GM23248 (cell line): ENCODE data around the gene LRRC1. TPM values are rescaled to one million over a fixed set of nuclear protein-coding genes. Genes with fewer than 3 reads are reported as not detected.
A peak's percentile ranks its signal among the peaks of the same experiment; 100 is the strongest.

ENCODE experiments used
- DNase-seq: peaks from one replicate; pipeline ENCODE4 v3.0.0-alpha.2; 2015
- H2AFZ ChIP-seq: fragments of 200-600 bp; sonication (generic); 2 replicates; pipeline ENCODE4 v1.6.1; 2016; ENCODE audit warnings: antibody characterized with exemption
- H3F3A ChIP-seq: fragments of 200-600 bp; sonication (generic); 2 replicates; pipeline ENCODE4 v1.6.1; 2016; ENCODE audit warnings: mild to moderate bottlenecking, antibody characterized with exemption, mixed run types; ENCODE audit not compliant: insufficient read depth
- H3K27ac ChIP-seq: fragments of 200-600 bp; sonication (generic); 2 replicates; pipeline ENCODE4 v1.5.1; 2016; ENCODE audit warnings: mild to moderate bottlenecking
- H3K27me3 ChIP-seq: fragments of 200-600 bp; sonication (generic); replicated peaks from 2 replicates; pipeline ENCODE4 v1.6.1; 2016; ENCODE audit warnings: mild to moderate bottlenecking; ENCODE audit not compliant: insufficient read depth
- H3K36me3 ChIP-seq: fragments of 200-600 bp; sonication (generic); 2 replicates; pipeline ENCODE4 v1.6.1; 2016; ENCODE audit warnings: low read depth, mild to moderate bottlenecking
- H3K4me1 ChIP-seq: fragments of 200-600 bp; sonication (generic); 2 replicates; pipeline ENCODE4 v1.6.1; 2016; ENCODE audit warnings: mild to moderate bottlenecking; ENCODE audit not compliant: insufficient read depth
- H3K4me2 ChIP-seq: fragments of 200-600 bp; sonication (generic); one replicate; pipeline ENCODE4 v1.6.1; 2016; ENCODE audit warnings: mild to moderate bottlenecking; ENCODE audit not compliant: unreplicated experiment
- H3K4me3 ChIP-seq: fragments of 200-600 bp; sonication (generic); 2 replicates; pipeline ENCODE4 v1.5.1; 2016; ENCODE audit warnings: mild to moderate bottlenecking
- H3K79me2 ChIP-seq: fragments of 200-600 bp; sonication (generic); 2 replicates; pipeline ENCODE4 v1.6.1; 2016; ENCODE audit warnings: mild to moderate bottlenecking; ENCODE audit not compliant: insufficient read depth
- H3K9ac ChIP-seq: fragments of 200-600 bp; sonication (generic); 2 replicates; pipeline ENCODE4 v1.6.1; 2016; ENCODE audit warnings: mild to moderate bottlenecking
- H3K9me2 ChIP-seq: fragments of 200-600 bp; sonication (generic); 2 replicates; pipeline ENCODE4 v1.6.1; 2016; ENCODE audit warnings: mixed run types, mild to moderate bottlenecking, moderate library complexity; ENCODE audit not compliant: insufficient read depth
- H3K9me3 ChIP-seq: fragments of 200-600 bp; sonication (generic); one replicate; pipeline ENCODE4 v1.6.1; 2017; ENCODE audit warnings: low read depth
- H4K20me1 ChIP-seq: fragments of 200-600 bp; sonication (generic); 2 replicates; pipeline ENCODE4 v1.6.0; 2016; ENCODE audit not compliant: insufficient read depth
- EZH2 ChIP-seq: fragments of 200-600 bp; sonication (generic); IDR thresholded peaks from 2 replicates; pipeline ENCODE4 v1.6.1; 2018; ENCODE audit warnings: antibody characterized with exemption, mild to moderate bottlenecking; ENCODE audit not compliant: insufficient read depth, poor library complexity, severe bottlenecking
- EZH2phosphoT487 ChIP-seq: fragments of 200-600 bp; sonication (generic); IDR thresholded peaks from 2 replicates; pipeline ENCODE4 v1.6.1; 2018; ENCODE audit warnings: antibody characterized with exemption, moderate library complexity, mild to moderate bottlenecking, low read depth; ENCODE audit not compliant: insufficient read depth
- WGBS, 2 experiments: methylation state at CpG; one replicate each; pipeline ENCODE4 v1.1.6; 2015 to 2017; ENCODE audit warnings: low lambda C conversion rate in 2 of 2, low coverage in 1 of 2; ENCODE audit errors: missing lambda C conversion rate in 2 of 2; 5-methylcytosine and 5-hydroxymethylcytosine counted together
- in situ Hi-C: fragments of 300-500 bp; cut with MboI; formaldehyde crosslinking; loops from 2 replicates; pipeline ENCODE4 v1.15.0; 2020
- polyA plus RNA-seq: library from polyadenylated mRNA; unstranded; fragments of >200 nt; fragmentation: Nextera tagmentation; extraction: Ambion mirVana; gene quantifications from 2 replicates; pipeline ENCODE4 v1.2.1, GENCODE V29; 2016
- total RNA-seq: library from RNA; depleted of rRNA; stranded (reverse); fragments of >200 nt; shearing (Covaris generic); gene quantifications from 2 replicates; pipeline ENCODE4 v1.2.3, GENCODE V29; 2014

Gene LRRC1
- total and polyA plus RNA-seq, 2 experiments from 2014 or later, result 3.6 to 5.6 TPM

GRCh38 chr6:53858913-53859312, 64.1 kb downstream of the LRRC1 start:
- H3F3A ChIP-seq, result peaks cover 11% of the 10 kb centered on the region
- no peaks in the 10 kb centered on the region for H3K9me2 ChIP-seq
- no peak overlapping the region for H3K27ac ChIP-seq
- no peak for DNase-seq
- peaks cover 12% of the 10 kb centered on the region for H3K4me1 ChIP-seq
- WGBS, 2 experiments, result 45 to 52% methylated on average over 3 of the region's 3 CpGs
- no peaks in the 10 kb centered on the region for H3K79me2 ChIP-seq
- H3K9me3 ChIP-seq, result no peaks in the 10 kb centered on the region
- H2AFZ ChIP-seq, result no peak overlapping the region
- H4K20me1 ChIP-seq, result no peaks in the 10 kb centered on the region
- no peaks in the 10 kb centered on the region for H3K36me3 ChIP-seq
- H3K9ac ChIP-seq, result no peak overlapping the region
- in situ Hi-C loops, result no loop called here
- no peaks in the 10 kb centered on the region for H3K27me3 ChIP-seq
- no peak overlapping the region for H3K4me3 ChIP-seq
- TF ChIP-seq EZH2 (no peak), EZH2phosphoT487 (no peak)
- no peak overlapping the region for H3K4me2 ChIP-seq

GRCh38 chr6:53860511-53860910, 65.7 kb downstream of the LRRC1 start:
- Histone ChIP-seq H2AFZ (no peak overlapping the region), H3K27me3 (no peaks in the 10 kb centered on the region), H3K27ac (no peak overlapping the region), H3K4me1 (peaks cover 12% of the 10 kb centered on the region), H4K20me1 (no peaks in the 10 kb centered on the region), H3K9me3 (no peaks in the 10 kb centered on the region), H3K9me2 (no peaks in the 10 kb centered on the region), H3K9ac (no peak overlapping the region), H3K4me3 (no peak overlapping the region), H3F3A (peaks cover 11% of the 10 kb centered on the region), H3K79me2 (no peaks in the 10 kb centered on the region), H3K36me3 (no peaks in the 10 kb centered on the region), H3K4me2 (no peak overlapping the region)
- in situ Hi-C loops, result no loop called here
- TF ChIP-seq EZH2, result no peak
- no peak for TF ChIP-seq EZH2phosphoT487
- no peak for DNase-seq
- 97 to 99% methylated on average over 2 of the region's 2 CpGs for WGBS, 2 experiments

GRCh38 chr6:53861518-53861917, 66.7 kb downstream of the LRRC1 start:
- Histone ChIP-seq H3K9me2 (no peaks in the 10 kb centered on the region), H3K79me2 (no peaks in the 10 kb centered on the region), H3K4me3 (no peak overlapping the region), H3K9me3 (no peaks in the 10 kb centered on the region), H3K4me2 (no peak overlapping the region), H3K4me1 (peaks cover 12% of the 10 kb centered on the region), H3K27ac (no peak overlapping the region), H3F3A (peaks cover 11% of the 10 kb centered on the region), H3K9ac (no peak overlapping the region), H4K20me1 (no peaks in the 10 kb centered on the region), H3K27me3 (no peaks in the 10 kb centered on the region), H2AFZ (no peak overlapping the region), H3K36me3 (no peaks in the 10 kb centered on the region)
- in situ Hi-C loops, result no loop called here
- 92 to 94% methylated on average over 3 of the region's 3 CpGs for WGBS, 2 experiments
- DNase-seq, result no peak
- TF ChIP-seq EZH2 (no peak), EZH2phosphoT487 (no peak)

GRCh38 chr6:53862662-53863462, 68.1 kb downstream of the LRRC1 start:
- Histone ChIP-seq H3K9ac (no peak overlapping the region), H3K27me3 (no peaks in the 10 kb centered on the region), H3K4me1 (peaks cover 12% of the 10 kb centered on the region), H3K4me2 (peak overlapping the region; percentile 33), H3F3A (peaks cover 11% of the 10 kb centered on the region), H3K9me3 (no peaks in the 10 kb centered on the region), H3K9me2 (no peaks in the 10 kb centered on the region), H3K4me3 (no peak overlapping the region), H3K79me2 (no peaks in the 10 kb centered on the region), H2AFZ (0 out of 2 replicates have a peak overlapping the region, but pooled peaks have one; percentile 11), H4K20me1 (no peaks in the 10 kb centered on the region), H3K36me3 (no peaks in the 10 kb centered on the region), H3K27ac (0 out of 2 replicates have a peak overlapping the region, but pooled peaks have one; percentile 5)
- peak; percentile 80 for DNase-seq
- in situ Hi-C loops, result no loop called here
- WGBS, 2 experiments, result 23% methylated on average over 7 of the region's 7 CpGs
- TF ChIP-seq EZH2, result no peak
- TF ChIP-seq EZH2phosphoT487, result no peak
